Measurements from ENCODE around the gene MET.
"Not testable (repeated sequence)": the region's sequence is repeated elsewhere in the genome, so short reads cannot be mapped to it uniquely, and the experiment has no call there.

MET gene

DNA sequence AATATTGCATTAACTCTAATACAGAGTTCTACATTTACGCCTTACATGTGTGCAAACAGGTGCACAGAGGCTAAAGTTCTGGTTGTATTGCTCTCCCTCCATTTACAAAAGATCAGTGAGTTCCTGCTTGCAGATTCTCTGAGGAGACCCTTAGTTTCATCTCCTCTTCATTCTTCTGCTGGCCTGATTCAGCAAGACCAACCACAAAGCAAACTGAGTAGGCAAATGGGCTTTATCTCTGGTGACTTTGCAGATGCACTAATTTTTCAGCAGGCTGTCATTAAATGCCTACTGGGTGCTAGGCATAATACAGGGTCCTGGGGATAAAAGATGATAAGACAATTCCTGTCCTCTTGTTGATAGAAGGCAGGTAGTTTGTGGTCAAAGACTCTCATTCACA is 56.4 kb downstream of the MET start:
- DNase-seq: no peak

DNA sequence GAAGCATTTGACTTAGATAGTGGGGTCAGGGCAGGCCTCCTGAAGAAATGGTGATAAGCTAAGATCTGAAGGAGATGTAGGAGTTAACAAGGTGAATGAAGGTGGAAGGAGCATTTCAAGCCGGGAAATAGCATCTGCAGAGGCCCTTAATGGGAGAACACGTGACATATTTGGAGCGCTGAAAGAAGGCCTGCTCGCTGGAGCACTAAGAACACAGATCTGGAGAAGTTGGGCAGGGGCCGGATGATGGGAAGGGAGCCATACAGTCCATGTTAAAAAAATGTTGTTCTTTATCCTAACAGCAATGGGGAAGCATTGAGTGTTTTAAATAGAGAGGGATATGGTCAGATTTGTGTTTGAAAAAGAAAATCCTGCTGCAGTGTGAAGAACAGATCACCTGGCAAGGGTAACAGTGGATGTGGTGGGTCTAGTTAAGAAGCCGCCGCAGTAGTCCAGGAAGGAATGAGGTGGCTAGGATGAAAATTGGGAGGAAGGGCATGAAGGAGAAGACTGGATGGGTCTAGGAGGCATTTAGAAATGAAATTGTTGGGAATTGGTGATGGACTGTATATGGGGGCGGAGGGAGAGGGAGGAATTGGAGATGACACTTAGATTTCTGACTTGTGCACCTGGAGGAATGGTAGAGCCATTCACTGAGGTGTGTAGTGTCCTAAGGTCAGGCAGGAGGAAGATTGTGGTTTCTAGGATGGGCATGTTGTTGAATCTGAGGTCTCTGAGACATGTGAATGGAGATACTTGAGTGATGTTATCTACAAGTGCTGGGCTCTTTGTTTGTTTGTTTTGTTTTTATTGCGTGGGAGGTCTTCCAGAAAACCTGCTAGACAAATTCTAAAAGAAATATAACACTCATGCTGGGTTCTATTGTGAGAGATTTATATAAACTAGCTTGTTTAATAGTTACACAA is 58.4 kb downstream of the MET start:
- DNase-seq: no peak

DNA sequence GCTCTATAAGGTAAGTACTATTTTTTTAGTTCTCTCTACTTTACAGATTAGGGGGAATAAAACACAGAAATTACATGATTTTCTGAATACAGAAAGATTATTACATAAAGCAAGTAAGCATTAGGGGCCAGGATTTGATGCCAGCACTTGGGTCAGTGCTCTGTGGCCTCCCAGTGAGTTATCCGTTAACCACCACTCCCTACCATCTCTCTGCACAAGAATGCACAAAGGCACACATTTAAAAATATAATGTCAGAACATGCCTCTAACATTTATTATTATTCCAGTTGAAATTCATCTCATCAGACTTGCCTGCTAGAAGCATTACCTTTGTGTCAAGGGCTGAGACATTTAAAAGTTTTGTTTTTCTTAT is 59.0 kb downstream of the MET start:
- DNase-seq: no peak

DNA sequence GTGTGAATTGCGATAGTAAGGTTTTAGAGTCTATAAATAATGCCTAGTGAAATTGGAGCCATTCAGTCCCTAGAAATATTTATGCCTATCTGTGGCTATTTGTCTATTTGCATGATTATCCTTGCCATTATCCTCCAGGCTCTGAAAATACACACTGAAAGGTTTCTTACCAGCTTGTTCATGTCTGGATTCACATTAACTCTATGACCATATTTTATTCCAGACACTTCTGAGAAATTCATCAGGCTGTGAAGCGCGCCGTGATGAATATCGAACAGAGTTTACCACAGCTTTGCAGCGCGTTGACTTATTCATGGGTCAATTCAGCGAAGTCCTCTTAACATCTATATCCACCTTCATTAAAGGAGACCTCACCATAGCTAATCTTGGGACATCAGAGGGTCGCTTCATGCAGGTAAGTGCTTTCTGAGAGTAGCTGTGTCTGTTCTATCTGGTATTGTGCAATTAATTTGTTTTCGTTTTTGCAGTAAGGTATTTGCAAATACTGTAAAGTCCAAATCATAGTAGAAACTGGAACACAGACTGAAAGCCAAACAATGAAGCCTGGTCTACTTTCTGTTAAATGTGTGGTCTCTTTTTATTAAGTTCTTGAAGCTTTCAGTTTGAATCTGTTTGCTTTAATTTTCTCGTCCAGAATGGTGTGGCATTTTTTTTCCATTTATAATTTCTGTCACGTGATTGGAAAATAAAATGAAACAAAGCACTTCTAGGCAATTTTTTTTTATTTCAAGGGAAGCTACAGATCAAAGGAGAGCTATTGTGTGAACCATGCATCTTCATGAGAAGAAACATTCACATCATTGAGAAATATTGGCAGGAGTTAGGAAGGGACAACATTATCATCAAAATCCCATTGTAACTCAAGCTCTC is 59.7 kb downstream of the MET start:
- no peak for DNase-seq

DNA sequence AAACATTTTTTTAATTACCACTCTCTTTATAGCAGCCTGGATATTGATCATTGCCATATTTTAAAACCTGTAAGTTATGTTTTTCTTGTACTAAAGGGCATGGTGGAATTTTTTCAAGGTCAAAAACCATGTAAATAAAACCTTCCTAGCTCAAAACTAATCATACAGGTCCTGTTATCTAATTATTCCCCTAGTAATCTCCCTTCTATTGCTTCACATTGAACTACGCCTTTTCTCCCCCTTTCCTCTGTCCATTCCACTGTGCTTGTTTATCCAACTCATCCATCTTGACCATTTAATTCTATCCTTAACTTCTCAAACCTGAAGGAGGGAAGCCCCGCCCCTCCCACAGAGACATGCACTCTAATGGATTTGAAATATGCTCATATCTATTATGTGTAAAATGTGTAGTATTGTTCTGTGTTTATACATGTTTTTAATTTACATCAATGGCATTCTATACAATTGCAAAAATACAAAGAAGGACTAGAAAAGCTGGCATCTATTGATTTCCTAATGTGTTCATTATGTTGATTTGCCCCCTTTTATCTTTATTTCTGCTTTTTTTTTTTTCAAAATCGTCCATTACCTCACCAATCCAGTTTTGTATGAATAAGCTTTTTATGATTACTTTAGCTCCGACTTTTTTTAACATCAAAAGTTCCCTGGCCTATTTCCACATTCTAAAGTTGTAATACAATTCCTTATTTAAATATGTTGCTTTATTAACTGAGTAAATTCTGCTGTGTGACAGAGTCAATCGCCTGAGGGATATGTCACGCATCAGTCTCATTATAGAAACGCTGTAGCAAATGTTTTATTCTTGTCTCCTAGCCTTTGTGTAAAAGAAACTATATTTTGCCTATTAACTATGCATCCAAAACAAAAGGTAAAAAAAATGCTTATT is 61.0 kb downstream of the MET start:
- DNase-seq: no peak

DNA sequence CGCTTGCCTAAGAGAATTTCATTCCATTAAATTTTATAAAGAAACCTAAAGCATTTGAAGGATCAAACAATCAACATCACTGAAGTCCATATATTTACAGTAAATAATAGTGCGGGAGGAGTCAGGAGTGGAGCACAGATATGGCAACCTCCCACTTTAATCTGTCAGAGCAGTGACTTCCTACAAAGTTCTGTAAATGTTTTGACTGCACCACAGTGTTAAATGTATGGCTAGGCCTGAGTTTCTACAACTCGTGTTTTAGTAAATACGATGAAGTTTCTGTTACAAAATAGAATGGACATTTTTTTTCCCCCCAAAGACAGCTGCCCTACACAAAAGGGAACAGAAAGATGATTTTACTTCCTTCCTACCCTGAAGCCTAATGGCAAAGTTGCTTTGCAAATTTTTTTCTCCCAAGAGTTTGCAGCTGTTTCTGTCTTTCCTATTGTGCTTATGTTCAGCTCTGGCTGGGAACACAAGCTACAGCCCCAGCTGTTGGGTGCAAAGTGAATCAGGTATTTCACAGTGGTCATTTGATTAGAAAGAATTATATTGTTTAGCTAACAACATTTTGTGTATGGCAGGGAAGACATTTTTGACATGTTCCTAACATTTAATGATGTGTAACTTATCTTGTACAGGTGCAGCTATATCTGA is 62.1 kb downstream of the MET start:
- no peak for DNase-seq

DNA sequence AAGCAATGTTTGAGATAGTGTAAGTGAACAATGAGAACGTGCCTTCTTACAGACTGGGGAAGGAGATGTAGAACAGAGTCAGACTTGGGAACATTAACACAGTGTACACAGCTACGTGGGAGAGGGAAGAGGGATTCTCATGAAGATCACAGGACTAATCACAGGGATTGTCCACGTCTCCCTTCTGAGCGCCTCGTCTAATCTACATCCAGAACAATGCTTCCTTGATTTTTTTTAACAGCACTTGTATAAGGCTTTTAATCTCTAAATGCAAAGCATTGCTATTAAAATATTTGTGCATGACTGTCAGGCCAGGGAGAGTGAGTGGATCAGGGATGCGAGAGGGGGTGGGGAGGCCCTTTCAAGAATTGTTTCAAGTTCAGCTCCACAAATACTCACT is 62.7 kb downstream of the MET start:
- DNase-seq: no peak

DNA sequence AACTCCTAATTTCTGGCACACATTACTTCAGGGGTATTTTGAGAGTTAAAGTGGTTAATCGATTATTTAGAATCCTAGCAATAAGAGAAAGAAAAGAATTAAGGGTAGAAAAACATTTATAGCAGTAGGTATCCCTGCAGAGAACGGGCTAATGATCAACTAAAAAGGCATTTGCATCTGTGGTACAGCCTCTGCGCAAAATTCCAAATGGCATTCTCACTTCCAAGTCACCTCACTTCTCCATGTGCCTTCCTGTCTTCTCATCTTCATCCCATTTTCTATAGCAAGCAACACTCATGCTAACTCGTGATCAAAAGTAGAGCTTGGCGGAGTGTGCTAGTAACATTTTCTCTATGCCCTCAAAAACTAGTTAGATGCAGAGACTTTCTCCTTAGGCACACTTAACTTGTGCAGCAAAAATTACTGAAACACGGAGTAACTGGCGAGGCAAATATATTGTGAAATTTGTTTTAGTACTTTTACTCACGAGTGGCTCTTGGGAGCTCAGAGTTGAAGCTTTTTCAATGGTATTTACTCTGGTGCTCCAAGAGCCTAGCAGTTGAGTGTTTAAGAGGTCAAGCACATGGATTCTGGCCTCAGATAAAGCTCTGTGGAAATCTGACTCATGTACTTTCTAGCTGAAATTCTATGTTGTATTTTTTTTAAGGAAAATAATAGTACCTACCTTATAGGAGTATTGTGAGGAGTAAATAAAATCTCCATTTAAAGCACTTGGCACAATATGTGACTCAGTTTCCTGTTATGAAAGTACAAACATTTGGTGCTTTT is 65.1 kb downstream of the MET start:
- no peak for DNase-seq

DNA sequence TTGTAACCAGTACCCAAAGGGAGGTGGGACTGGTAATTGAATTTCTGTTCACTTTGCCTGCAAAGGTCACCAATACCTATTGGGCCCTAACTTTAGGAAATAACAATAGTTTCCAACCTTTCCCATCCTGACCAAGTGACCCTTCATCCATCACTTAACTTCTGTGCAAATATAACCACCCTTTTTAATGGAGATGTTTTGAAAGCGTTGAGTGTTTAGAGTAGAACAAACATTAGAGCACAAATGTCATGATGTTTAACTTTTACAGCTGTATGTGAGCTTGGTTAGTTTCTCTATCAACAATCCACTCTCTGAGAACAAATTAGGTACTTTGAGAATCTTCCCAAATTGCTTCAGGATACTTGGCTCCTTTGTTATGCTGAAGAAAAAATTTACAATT is 66.4 kb downstream of the MET start:
- no peak for DNase-seq

DNA sequence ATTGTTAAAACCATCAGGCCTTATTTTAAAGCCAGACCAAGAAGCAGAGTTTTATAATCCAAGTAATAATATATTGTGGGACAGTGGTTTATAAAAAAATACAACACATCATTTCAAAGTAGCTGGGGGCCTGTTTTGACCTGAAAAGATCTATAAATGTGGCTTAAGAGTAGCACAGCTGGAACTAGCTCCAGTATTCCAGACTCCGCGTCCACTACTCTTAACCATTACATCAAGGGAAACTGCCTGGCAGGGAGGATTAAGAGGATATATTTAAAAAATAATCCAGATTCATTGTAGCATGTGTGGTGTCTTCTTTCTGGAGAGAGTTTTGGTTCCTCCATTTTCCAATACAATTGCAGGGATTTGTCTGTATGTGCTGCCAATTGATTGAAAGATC is 67.3 kb downstream of the MET start:
- DNase-seq: no peak

DNA sequence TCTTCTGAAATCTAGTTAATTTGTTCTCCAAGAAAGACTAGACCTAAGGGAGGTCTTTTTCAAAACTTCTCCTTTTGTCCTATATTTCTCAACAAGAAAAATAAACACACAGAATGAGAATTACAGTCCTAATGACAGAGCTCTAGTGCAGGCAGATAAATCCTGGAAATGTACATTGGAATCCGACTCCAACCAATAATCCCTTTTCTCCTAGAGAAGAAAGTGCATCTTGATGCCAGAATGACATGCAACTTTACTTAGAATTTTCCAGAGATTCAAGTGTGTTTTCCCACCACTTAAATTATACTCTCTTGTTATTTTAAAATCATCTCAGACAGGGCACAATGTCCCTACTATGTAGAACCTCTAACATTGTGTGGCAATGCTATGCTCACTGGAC is 68.2 kb downstream of the MET start:
- DNase-seq: no peak

DNA sequence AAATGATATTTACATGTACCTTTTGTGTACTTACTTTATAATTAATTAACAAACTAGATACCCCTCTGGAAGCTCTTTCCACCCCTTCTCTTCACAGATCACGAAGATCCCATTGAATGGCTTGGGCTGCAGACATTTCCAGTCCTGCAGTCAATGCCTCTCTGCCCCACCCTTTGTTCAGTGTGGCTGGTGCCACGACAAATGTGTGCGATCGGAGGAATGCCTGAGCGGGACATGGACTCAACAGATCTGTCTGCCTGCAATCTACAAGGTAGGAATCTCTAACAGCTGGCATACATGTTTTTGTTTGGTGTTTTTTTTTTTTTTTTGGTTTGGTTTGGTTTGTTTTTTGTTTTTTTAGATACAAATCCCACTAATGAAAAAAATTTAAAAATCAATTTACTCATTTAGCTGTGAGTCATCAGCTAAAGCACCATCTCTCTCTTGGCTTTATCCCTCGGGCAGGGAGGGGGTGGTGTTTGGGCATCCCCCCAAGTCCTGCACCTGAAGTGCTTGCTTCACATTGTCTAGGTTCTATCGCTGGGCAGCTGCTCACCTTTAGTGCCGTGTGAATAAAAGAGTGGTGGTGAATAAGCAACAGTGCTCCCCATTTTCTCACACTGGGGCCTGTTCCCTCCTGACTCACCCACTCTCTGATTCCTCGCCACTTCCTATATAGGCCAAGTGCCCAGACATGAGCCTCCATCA is 68.9 kb downstream of the MET start:
- no peak for DNase-seq

DNA sequence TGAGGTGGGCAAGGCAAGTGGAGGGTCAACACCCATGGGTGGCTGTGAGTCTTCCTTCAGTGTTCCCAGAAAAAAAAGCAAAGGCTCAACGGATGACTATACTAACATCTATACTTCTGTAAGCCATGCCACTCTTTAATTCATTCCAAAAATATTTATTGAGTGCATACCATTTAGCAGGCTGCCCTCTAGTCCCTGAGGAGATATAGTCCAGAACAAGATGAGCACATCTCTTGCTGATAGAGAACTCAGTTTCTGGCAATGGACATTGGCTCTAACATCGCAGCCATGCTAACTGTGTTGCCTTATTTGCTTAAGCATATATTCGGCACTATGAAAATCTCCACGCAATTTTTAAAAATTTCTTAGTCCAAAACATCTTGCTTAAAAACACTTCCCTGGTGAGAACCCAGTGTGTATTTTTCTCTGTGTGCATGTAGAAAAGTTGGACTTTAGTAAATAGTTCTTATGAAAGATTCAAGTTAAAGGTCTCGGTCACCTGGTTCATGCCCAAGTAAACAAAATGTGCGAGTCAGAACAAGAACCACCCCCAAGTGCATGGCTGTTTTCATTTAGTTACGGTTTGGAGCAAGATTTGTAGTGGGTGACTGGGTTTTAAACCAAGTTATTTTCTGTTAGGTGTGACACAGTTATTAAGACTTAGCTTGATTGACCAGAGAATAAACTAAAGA is 69.8 kb downstream of the MET start:
- no peak for DNase-seq

DNA sequence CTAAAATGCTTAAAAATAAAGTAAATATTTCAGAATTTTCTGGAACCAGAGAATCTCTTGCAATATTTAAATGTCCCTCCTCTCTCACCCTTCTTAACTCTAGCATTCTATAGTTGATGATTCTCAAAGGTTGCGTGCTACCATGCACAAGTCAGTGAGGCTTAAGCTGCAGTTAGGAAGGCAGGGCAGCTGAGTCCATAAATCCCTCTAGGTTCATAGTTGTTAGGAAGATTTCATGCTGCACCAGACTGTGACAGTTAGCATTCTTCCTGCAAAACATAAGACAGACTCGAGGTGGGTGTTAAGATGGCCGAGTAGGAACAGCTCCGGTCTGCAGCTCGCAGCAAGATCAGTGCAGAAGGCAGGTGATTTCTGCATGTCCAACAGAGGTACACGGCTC is 70.6 kb downstream of the MET start:
- no peak for DNase-seq

DNA sequence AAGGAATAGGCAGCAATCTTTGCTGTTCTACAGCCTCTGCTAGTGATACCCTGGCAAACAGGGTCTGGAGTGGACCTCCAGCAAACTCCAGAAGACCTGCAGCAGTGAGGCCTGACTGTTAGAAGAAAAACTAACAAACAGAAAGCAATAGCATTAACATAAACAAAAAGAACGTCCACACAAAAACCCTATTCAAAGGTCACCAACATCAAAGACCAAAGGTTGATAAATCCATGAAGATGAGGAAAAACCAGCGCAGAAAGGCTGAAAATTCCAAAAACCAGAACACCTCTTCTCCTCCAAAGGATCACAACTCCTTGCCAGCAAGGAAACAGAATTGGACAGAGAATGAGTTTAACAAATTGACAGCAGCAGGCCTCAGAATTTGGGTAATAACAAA is 71.8 kb downstream of the MET start:
- DNase-seq: not testable (repeated sequence)

DNA sequence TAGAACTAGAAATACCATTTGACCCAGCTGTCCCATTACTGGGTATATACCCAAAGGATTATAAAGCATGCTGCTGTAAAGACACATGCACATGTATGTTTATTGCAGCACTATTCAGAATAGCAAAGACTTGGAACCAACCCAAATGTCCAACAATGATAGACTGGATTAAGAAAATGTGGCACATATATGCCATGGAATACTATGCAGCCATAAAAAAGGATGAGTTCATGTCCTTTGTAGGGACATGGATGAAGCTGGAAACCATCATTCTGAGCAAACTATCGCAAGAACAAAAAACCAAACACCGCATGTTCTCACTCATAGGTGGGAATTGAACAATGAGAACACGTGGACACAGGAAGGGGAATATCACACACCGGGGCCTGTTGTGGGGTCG is 74.4 kb downstream of the MET start:
- not testable (repeated sequence) for DNase-seq

DNA sequence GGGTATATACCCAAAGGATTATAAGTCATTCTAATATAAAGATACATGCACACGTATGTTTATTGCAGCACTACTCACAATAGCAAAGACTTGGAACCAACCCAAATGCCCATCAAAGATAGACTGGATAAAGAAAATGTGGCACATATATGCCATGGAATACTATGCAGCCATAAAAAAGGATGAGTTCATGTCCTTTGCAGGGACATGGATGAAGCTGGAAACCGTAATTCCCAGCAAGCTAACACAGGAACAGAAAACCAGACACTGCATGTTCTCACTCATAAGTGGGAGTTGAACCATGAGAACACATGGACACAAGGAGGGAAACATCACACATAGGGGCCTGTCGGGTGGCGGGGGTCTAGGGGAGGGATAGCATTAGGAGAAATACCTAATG is 79.1 kb downstream of the MET start:
- DNase-seq: not testable (repeated sequence)

DNA sequence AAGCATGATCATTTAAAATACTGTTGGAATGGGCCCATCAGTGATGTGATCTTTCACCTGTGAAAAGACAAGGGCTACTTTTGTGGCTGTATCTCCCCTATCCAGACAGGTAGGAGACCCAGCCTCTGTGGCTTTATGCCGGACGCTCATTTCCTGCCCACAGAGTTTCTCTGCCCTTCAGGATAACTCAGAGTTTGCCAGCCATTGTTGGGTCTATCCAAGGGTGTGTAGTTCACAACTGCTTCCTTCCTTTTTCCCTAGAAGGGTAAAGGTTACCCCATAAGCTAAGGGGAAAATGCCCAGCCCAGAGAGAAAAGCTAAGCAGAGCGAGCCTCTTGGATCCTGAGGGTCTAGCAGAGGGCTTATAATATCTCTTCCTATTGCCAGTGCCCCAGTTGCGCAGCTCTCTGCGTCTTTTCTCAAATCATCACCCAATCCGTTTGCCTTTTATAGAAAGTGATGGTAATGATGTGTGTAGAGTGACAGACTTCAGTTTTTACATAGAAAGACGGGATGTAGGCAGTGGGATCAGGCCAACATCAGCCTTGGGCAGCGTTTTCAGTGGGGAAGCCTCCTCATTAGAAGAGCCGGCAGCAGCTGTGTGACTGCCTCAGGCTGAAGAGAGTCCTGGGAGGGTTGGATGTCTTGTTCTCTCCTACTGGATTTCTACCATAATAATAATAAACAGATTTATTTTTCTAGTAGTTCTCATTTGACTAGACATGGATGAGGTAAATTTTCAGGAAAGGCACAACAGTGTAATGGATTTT is 80.5 kb downstream of the MET start:
- DNase-seq: no peak

DNA sequence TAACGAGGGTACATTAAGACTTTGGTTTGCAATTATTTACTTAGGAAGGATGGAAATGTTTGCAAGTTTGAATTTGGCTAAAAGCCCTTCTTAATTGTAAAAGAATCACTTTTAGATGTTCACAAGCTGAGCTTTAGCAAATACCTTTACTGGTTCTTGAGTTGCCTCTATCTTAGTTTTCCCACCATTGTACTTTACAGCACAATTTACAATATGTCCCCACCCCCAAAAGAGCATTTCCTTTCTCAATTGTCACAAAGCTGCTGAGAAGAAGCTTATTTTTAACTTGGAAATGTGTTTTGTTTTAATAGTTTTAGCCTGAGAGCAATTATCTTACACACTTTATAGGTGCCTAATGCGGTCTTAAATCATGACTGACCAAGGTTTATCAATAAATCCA is 81.1 kb downstream of the MET start:
- no peak for DNase-seq
